ENCODE results near the gene NEO1. TPM values are rescaled to one million over a fixed set of nuclear protein-coding genes. Genes with fewer than 3 reads are reported as not detected.

The NEO1 gene
- total and polyA plus RNA-seq, 7 donors, result 2.5 to 33.3 (median 22.5) TPM

GRCh38 chr15:73141216-73141900 is 89.1 kb downstream of the NEO1 start:
- intact Hi-C loops (cut with DNase I), result no loop called here
- WGBS, 3 donors, result 66 to 77% (median 74%) methylated on average over 3 of the region's 3 CpGs

GRCh38 chr15:73142802-73143762 is 90.8 kb downstream of the NEO1 start:
- H3K4me3 ChIP-seq, result no peak overlapping the region
- TF ChIP-seq CTCF (IDR thresholded peaks at IDR 0.05), result no peak
- peaks cover 3 to 14% of the 10 kb centered on the region in 2 donors for H3K36me3 ChIP-seq (ENCODE audit: insufficient read depth in 1 of 2, low read depth in 1 of 2)
- 94 to 98% (median 97%) methylated on average over 12 of the region's 12 CpGs for WGBS, 3 donors
- no peak overlapping the region for H3K27ac ChIP-seq
- intact Hi-C loops (cut with DNase I), result no loop called here
- H3K9me3 ChIP-seq, result no peaks in the 10 kb centered on the region
- H3K27me3 ChIP-seq (ENCODE audit: insufficient read depth in 3 of 3, low read length in 2 of 3), result no peaks in the 10 kb centered on the region
- ATAC-seq (no peak), DNase-seq (no peak)
- H3K4me1 ChIP-seq, result no peaks in the 10 kb centered on the region

More at GRCh38 chr15:73141216-73141900, 89.1 kb downstream of the NEO1 start:
- Histone ChIP-seq H3K4me1 (no peaks in the 10 kb centered on the region), H3K9me3 (no peaks in the 10 kb centered on the region), H3K36me3 (ENCODE audit: insufficient read depth in 1 of 2, low read depth in 1 of 2) (peaks cover 3 to 24% of the 10 kb centered on the region in 2 donors), H3K4me3 (no peak overlapping the region), H3K27ac (no peak overlapping the region), H3K27me3 (ENCODE audit: insufficient read depth in 3 of 3, low read length in 2 of 3) (no peaks in the 10 kb centered on the region)
- no peak for DNase-seq
- TF ChIP-seq CTCF (IDR thresholded peaks at IDR 0.05), result no peak
- ATAC-seq, result no peak

GRCh38 chr15:73143763-73144155 is 91.5 kb downstream of the NEO1 start:
- H3K4me1 ChIP-seq, result no peaks in the 10 kb centered on the region
- H3K36me3 ChIP-seq (ENCODE audit: insufficient read depth in 1 of 2, low read depth in 1 of 2), result peaks cover 3 to 11% of the 10 kb centered on the region in 2 donors
- no peaks in the 10 kb centered on the region for H3K27me3 ChIP-seq (ENCODE audit: insufficient read depth in 3 of 3, low read length in 2 of 3)
- no peak for TF ChIP-seq CTCF (IDR thresholded peaks at IDR 0.05)
- 88 to 98% (median 92%) methylated on average over 1 of the region's 1 CpG for WGBS, 3 donors
- no peak overlapping the region for H3K4me3 ChIP-seq
- no peaks in the 10 kb centered on the region for H3K9me3 ChIP-seq
- H3K27ac ChIP-seq, result no peak overlapping the region
- intact Hi-C loops (cut with DNase I), result no loop called here
- no peak for DNase-seq
- ATAC-seq, result no peak

- peaks cover 14% of the 10 kb centered on the region for H3K4me1 ChIP-seq
- intact Hi-C loops (cut with DNase I), result loop anchor here in 1 of 2 donors (2.0 kb wide), 1 partner anchor 40 kb away; no protein-coding TSS in a partner anchor
- peaks cover 3 to 8% of the 10 kb centered on the region in 2 donors for H3K36me3 ChIP-seq (ENCODE audit: insufficient read depth in 1 of 2, low read depth in 1 of 2)
- DNase-seq (no peak), ATAC-seq (no peak)
- H3K4me3 ChIP-seq, result no peak overlapping the region
- TF ChIP-seq CTCF (IDR thresholded peaks at IDR 0.05), result no peak
- no peak overlapping the region for H3K27ac ChIP-seq
- no peaks in the 10 kb centered on the region for H3K27me3 ChIP-seq (ENCODE audit: insufficient read depth in 3 of 3, low read length in 2 of 3)
- H3K9me3 ChIP-seq, result no peaks in the 10 kb centered on the region
Observed at GRCh38 chr15:73146419-73146818, 94.2 kb downstream of the NEO1 start.

All from psoas muscle (tissue), 8 donors.